WTC11 (cell line): Measurements from ENCODE around the gene RTKN2.

Source experiments
- CTCF ChIP-seq: fragments of 200-600 bp; IDR thresholded peaks from 2 replicates; pipeline ENCODE4 v1.8.0; 2022; ENCODE audit warnings: antibody characterized with exemption
- HMGXB4 ChIP-seq: sonication (generic); formaldehyde crosslinking; IDR thresholded peaks from 2 replicates; pipeline ENCODE4 v1.8.1; 2023; ENCODE audit warnings: mild to moderate bottlenecking, moderate library complexity, missing genetic modification reagents
- JUN ChIP-seq: sonication (generic); formaldehyde crosslinking; IDR thresholded peaks from 2 replicates; pipeline ENCODE4 v1.8.0; 2023; ENCODE audit warnings: mild to moderate bottlenecking, missing genetic modification reagents
- SMAD4 ChIP-seq: sonication (generic); formaldehyde crosslinking; IDR thresholded peaks from 2 replicates; pipeline ENCODE4 v1.8.0; 2022; ENCODE audit warnings: mild to moderate bottlenecking, missing genetic modification reagents
- ZNF512 ChIP-seq: sonication (generic); formaldehyde crosslinking; IDR thresholded peaks from 2 replicates; pipeline ENCODE4 v1.8.1; 2022; ENCODE audit warnings: missing genetic modification reagents, borderline replicate concordance

- TF ChIP-seq SMAD4 (CRISPR knock-in tag) (no peak), JUN (CRISPR knock-in tag) (no peak), CTCF (no peak), ZNF512 (CRISPR knock-in tag) (no peak), HMGXB4 (CRISPR knock-in tag) (no peak)
These were observed 115.5 kb downstream of the RTKN2 start for GRCh38 chr10:62153191-62153590.
